Umbilical cord (tissue), 1 donor: ENCODE results near the gene COQ8B. TPM values are rescaled to one million over a fixed set of nuclear protein-coding genes. Genes with fewer than 3 reads are reported as not detected.

ENCODE experiments used
- total RNA-seq: library from RNA; depleted of rRNA; stranded (reverse); fragments of >200 nt; gene quantifications from one replicate; pipeline ENCODE4 v1.2.3, GENCODE V29; 2014; ENCODE audit warnings: low replicate concordance; ENCODE audit not compliant: insufficient read depth

The COQ8B gene
- total RNA-seq, 1 donor from 2014 or later = 15.9 TPM

Other genes starting within 250 kb of the COQ8B start
- gene SPTBN4, start 249.9 kb downstream of the COQ8B start, total RNA-seq = 5.8 TPM
- gene SHKBP1, start 140.0 kb downstream of the COQ8B start, total RNA-seq = 6.3 TPM
- 92.7 TPM for gene LTBP4, start 115.5 kb downstream of the COQ8B start, total RNA-seq
- gene NUMBL, start 26.2 kb downstream of the COQ8B start, total RNA-seq = 27.2 TPM
- gene ITPKC, start 226 bp upstream of the COQ8B start, total RNA-seq = 7.5 TPM
- 1.7 TPM for gene ACTMAP, start 33.6 kb upstream of the COQ8B start, total RNA-seq
- 11.1 TPM for gene SNRPA, start 34.3 kb upstream of the COQ8B start, total RNA-seq
- 14.9 TPM for gene MIA, start 58.6 kb upstream of the COQ8B start, total RNA-seq
- 3.1 TPM for gene RAB4B, start 61.4 kb upstream of the COQ8B start, total RNA-seq
- gene EGLN2, start 82.3 kb upstream of the COQ8B start, total RNA-seq = 58.0 TPM
- gene CYP2A6, start 133.6 kb upstream of the COQ8B start, total RNA-seq = not detected
- gene CYP2A7, start 165.3 kb upstream of the COQ8B start, total RNA-seq = 0.24 TPM